Stimulated activated CD8-positive, alpha-beta memory T cell treated with anti-CD3 and anti-CD28 coated beads, Interleukin-12 subunit alpha, Interleukin-12 subunit beta, amount 100 ng/mL, for 4 hours (primary cell): ENCODE data around the gene HILPDA.

ENCODE experiments used
- DNase-seq: peaks from one replicate; pipeline ENCODE4 v3.0.0-alpha.2; 2020; ENCODE audit warnings: low read depth

Gene HILPDA, protein sequence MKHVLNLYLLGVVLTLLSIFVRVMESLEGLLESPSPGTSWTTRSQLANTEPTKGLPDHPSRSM

DNA sequence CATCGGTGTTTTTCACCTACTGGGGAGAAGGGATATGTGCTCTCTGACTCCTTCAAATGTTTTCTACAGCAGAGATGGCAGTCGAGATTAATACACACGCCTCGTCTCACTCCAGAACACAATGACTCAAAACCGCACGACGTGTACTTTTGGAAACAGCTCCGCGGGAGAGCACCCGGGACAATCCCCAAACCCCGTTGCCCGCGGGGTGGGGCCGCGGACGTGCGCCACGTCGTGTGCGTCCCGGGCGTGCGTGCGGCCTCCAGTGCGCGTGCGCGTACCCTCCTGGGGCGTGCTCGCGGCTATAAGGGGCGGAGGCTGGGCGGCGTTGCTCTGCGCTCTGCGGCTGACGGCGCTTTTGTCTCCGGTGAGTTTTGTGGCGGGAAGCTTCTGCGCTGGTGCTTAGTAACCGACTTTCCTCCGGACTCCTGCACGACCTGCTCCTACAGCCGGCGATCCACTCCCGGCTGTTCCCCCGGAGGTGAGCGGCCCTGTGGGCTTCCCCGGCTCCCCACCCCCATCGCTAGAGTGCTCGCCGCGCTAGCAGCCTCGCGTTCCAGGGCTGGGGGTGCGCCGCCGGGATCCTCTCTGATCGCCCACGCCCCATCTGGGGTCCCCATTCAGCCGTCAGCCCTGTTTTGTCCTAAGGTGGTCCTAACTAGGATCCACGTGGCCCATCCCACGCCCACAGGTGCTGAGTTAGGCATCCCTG, at the start of gene HILPDA:
TSS of gene HILPDA (plus strand) at position 336 of the 712 bp plus-strand sequence. CDS start 1,391 bp downstream, outside the sequence.
- peak; percentile 90 for DNase-seq

DNA sequence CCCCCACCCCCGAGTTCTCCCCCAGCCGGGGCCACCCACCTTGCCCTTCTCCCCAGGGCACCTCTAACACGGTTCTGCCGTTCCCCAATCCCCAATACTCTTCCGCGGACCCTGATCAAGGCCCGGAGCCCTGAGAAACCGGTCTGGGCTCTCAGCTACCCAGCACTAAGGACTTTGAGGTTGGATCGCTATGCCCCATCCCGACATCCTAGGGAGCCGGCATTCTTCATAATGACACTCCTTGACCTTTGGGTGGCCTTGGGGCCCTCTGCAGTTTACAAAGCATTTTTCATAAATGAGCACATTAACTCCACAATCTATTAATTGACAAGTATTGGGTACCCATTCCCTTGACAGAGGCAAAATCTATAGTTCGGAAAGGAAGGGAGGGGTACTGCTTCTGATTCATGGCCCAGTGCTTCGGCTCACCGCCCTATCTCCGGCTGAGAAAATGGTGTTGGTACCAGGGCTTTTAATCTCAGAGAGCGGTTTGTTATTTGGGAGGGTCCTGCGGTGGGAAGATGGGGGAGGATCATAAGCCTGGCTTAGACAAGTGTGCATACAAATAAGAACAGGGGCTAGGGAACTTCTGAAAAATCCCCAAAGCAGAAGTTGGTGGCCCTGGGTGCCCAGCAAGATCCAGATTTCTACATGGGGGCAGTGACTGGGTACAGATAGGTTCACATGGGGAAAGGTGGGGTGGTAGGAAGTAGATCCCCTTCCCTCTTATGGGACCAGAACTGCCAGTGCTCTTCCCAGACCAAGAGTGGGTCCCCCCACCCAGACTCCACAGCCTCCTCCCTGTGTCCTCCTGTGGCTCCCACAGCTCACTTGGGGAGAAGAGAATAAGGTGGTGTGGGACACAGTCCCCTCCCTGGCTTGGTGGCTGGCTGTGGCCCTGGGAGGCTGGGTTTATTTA, 49.1 kb upstream of the HILPDA start:
- DNase-seq, result no peak

DNA sequence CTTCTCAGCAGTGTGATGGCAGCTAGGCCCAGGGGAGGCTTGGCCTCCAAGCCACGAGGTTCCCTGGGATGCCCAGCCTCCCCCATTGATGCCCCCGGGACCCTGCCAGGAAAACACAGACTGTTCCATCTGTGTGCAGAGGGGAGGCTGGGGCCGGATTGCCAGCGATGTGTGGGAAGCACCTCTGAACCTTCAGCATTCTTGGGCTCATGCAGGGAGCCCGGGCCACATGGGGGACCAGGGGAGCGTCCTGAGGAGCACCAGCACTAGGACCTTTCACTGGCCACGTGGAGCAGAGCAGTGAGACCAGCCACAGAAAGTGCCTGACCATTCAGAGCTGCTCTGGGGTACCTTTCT, 48.5 kb upstream of the HILPDA start:
- DNase-seq, result no peak

DNA sequence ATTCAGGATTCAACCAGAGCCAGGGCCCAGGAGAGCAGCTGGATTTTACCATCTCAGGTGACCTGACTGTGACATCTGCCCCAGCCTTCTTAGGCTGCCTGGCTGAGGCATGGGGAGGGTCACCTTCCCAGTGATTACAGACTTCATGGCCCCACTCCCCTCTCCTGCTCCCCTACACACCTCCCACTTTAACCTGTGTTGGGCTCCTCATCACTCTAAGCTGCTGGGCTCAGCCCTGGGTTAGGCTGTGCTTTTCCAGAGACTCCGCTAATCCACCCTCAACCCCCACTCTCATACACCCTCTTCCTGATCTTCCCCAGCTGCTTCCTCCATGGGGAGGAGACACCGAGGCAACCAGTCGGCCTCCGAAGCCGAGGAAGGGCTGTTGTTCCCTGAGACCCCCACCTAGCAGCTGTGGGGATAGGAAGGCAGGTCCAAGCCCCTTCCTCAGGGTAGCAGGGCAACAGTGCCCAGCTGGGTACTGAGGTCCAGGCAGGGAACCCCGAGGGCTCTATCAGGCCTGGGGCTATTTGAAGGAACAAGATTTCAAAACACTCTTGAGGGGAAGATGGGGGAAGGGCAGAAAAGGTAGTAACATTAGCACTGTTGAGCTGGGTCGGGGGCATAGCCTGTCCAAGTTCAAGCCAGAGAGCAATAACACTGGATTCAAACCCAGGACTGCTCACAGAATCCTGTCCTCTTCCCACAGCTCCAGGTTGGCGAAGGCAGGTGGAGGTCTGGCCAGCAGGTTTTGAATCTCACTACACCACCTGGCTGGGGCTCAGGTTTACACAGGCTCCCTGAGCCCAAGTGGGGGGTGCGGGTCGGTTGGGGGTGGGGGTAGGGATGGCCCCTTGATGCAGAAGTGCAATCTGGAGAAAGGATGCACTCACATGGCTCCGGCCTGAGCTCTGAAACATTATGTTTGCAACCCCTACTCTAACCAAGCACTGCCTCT, 47.6 kb upstream of the HILPDA start:
- DNase-seq, result no peak

DNA sequence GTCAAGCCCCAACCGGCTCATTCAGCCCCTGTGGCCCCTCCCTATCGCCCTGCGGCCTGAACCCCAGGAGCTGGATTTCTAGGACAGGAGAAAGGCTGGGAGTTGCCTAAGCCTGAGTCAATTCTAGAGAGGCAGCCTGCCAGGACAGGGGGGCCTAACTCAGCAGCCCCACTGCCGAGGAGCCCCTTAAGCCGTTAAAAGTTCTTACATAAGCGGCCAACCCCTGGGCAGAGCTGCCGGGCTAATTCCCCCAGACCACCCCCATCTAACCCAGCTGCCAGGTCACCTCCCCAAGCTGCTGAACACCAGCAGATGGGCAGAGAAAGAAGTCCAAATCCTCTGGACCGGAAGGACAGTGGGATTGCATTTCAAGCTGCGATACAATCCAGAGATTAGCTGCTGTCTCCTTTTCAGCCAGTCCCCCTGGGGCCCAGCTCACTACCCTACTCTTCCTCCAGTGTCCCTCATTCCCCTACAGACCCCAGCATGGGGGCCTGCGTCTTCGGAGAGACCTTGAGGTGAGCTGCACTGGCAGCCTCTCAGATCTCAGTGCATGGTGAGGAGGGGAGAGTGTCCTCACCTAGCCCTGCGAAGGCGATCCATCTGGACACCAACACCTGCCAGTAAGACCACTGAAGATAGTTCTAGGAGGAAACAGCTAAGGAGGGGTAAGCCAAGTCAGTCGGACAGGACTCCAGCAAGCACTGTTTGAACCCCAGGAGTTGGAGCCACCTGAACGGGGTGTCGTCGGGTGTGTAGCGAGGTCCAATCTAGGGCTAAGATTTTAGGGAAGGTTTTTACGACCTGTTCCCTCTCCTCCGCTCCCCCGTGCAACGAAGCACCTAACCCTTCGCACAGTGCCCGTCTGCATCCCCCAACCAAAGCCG, 46.7 kb upstream of the HILPDA start:
- DNase-seq, result no peak

DNA sequence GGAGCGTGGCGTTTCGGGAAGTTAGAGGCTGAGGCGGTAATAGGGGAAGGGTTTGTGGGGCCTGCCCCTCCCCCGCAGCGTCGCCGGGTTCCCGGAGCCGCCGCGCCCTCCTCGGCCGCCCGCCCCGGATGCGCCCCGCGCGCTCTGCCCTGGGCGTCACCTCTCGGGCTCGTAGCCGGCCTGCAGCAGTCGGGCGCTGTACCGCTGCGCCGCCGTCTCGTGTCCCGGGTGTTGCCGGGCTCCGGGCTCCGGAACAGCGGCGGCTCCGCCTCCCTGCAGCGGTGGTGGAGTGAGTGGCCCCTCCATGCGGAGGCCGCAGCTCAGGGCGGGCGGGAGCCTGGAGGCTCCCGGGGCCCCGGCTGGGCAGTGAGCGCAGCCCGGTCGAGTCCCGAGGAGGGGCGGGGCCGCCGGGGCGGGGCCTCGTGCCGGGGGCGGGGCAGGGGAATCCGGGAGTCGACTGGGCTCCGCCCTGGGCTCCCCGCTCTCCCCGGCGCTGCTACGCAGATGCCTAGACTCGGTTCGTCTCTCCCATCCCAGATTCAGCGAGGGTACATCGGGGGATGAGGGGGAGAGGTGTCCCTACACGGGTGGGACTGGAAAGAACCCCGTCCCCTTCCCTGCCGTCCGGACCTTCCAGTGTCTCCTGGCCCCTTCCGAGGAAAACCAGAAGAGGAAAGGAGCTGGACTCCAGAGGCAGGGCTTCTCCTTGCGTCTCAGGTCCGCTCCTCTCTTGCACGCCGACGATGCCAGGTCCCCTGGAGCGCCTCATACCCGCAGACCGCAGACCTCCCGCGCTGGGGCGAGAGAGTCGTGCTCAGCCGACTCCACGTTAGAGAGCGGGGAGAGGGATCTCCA, 45.9 kb upstream of the HILPDA start, which contains the start of gene IMPDH1:
TSS of gene IMPDH1 (minus strand) at position 387 of the 855 bp plus-strand sequence. CDS start at position 306, 81 bp downstream.
- DNase-seq, result peak; percentile 78

DNA sequence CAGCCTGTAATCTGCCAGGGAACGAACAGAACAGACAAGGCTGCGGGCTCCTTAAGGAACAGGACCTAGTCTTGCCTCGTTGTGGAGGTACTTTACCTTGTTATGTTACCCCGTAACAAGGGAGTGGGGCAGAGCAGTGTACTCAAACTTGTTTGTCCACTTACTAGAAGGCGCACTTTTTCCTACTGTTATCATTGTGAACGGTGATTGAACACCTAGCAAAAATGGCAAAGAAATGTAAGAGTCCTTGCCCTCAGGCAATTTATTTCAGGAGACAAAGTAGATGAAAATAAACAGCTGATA, 45.3 kb upstream of the HILPDA start:
- DNase-seq, result no peak

DNA sequence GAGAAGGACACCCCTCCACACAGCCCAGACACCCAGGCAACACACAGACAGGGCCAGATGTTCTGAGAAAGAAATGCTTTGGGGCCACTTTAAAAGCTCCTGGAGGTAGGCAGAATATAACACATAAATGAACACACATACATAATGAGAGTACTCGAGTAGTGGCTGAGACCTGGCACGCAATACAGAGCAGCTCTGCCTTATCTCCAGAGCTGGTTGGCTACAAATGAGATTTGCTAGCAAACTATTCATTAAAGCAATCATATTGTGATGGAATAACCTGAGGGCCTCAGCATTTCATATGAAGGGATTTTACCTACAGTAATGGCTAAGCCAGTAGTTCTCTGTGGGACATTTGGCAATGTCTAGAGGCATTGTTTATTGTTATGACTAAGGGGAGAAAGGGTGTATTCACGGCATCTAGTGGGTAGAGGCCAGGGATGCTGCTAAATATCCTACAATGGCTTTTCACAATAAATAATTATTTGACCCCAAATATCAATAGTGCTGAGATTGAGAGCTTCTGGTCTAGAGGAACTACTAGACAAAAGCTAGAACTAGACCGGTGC, 40.4 kb upstream of the HILPDA start:
- no peak for DNase-seq

DNA sequence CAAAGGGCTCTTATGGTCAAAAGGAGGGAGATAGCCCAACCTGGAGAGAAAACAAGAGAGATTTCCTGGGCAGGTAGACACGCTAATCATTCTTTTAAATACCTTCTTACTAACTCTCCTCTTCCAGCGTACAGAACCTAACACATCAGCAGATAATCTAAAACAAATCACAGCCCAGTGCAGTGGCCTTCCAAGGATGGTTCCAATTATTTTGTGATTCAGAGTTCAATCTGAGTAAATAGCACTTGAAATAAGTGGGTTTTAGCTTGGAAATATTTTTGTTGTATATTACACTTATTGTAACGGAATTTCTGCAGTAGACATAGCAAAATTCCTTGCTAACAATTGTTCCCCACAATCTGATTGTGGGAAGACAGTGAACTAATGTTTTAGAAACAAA, 38.6 kb upstream of the HILPDA start:
- no peak for DNase-seq

DNA sequence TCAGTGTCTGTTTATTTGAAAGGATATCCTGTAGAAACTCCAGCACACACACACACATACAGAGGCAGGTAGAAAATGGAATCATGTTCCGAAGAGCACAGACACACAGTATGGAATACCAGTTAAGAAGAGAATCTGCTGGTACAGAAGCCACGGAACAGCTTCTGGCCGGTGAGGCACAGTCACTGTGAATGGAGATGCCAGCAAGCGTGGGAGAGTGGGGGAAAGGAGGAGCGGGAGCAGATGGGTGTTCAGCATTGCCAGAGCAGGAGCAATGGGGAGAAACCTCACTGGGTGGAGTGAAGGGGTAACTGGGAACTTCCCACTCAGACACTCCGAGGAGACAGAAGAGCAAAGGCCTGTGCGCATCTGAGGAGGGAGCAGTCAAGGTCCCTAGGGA, 36.4 kb upstream of the HILPDA start:
- no peak for DNase-seq

DNA sequence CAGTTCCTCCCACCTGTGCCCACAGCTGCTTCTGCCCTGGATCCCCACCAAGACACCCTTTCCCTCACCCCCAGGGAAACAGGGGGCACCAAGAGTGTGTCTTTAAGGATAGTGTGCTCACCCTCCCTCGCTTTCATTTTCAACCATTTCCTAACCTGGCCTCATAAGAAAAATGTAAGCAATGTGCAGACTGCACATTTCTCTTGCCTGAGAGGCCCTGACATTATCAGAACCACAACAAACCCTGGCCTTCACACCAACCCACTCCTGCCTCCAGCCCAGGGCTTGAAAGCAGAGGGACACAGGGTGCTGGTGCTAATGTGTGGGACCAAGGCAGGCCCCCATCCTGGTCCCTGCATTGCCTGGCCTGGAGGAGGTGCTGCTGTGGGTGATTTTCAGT, 34.9 kb upstream of the HILPDA start:
- no peak for DNase-seq

DNA sequence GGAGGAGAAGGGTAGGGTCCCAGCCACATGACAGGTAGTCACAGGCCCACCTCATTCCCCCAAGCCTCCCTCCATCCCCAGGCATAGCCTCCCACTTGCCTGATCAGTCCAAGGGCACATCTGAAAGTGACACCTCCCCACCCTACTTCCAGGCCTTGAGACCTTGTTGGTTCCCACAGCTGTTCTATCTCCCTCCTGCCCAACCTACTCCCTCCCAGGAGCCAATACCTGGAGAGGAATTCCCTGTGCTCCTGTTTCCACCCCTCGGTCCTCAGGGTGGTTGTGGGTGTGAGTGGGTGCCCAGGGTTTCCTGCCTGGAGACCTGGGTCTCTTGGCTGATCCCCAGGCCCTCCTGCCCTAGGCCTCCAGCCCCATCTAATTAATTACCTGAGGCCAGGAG, 34.3 kb upstream of the HILPDA start:
- DNase-seq, result no peak

DNA sequence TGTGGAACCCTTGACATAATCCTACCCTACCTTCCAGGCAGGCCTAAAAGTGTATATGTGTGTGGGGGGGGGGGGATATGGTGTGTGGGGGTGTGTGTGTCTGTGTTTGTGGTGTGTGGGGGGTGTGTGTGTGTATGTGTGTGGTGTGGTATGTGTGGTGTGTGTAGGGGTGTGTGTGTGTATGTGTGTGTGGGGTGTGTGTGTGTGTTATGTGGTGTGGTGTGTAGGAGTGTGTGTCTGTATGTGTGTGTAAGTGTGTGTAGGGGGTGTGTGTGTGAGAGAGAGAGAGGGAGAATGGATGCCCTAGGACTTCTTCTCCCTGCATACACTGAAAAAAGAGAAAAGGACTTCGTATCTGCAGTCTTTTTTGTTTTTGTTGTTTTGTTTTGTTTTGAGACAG, 33.6 kb upstream of the HILPDA start:
- no peak for DNase-seq

DNA sequence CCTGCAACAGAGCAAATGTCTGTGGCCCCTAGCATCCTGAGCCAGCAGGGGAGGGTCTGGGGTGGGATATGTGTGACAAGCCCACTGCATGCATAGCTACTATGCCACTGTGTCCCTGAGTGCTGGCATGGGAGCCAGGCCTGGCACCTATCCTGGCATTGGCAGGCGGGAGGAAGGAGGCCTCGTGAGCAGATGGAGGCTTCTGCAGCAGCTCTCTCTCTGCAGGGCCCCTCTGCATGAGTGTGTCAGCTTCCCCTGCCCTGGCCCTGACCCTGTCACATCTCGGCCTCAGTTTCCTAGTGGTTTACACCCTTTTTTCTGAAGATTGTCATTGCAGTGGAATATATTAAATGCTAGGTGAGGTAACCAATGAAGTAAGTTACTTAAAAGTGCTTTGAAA, 32.8 kb upstream of the HILPDA start:
- no peak for DNase-seq

DNA sequence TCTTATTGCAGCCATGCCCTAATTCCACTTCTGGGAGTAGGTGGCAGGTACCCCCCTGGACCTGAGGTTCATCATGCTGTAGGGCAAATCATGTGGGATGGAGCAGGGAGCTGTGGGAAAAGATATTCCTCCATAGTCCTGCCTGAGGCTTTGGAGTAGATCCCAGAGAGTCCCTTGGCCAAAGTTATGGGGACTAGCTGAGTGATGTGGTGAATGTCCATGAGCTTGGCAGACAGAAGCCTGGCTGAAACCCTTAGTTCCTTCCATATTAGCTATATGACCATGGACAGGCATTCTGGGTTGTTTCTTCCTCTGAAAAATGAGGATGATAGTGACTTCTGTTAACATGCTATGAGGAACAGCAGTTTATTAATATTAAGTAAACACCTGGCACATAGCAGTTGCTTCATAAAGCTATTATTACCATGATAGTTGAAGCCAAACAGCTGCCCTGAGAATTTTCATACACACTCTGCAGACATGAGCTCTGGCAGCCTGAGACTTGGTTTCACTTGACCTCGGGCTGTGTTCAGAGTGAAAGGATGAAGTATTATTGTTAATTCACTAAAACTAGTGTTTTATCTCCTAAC, 30.9 kb upstream of the HILPDA start:
- DNase-seq, result no peak

DNA sequence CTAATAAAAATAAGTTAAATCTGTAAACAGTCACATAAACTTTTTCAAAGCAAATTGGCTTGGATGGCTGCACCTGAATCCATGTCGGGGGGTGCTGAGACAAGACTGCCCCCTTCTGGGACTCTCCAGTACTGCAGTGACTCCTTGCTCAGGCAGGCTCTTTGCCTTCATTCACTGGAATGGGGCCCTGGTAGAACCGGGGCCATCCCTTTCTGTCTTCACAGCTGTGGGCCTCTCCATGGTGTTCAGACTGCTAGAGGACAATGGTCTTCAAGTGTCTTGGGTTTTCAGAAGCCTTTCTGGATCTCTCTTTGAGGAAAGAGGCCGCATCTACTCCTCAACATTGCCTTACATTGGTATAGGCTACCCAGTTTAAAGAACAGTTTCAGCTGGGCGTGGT, 29.8 kb upstream of the HILPDA start:
- DNase-seq, result peak; percentile 33

DNA sequence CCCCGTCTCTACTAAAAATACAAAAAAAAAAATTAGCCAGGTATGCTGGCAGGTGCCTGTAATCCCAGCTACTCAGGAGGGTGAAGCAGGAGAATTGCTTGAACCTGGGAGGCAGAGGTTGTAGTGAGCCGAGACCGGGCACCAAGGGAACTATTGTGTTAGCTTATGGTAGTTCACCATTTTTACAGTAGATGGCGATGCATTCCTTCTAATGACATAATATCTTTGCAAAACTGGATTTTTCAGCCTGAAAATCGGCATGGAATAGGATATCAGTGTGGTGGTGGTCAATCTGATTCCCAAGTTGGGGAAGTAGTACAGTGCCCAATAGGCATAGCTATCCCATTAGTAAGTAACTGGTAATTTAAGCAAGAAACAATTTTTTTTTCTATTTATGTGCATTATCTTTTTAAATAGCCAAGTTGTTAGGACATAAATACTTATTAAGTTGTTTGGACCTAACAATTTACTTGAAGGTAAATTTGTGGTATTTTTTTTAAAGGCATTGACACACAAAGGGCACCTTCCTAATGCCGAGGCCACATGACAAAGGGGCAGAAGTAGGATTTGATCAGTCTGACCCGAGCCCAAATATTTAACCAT, 28.3 kb upstream of the HILPDA start:
- no peak for DNase-seq

DNA sequence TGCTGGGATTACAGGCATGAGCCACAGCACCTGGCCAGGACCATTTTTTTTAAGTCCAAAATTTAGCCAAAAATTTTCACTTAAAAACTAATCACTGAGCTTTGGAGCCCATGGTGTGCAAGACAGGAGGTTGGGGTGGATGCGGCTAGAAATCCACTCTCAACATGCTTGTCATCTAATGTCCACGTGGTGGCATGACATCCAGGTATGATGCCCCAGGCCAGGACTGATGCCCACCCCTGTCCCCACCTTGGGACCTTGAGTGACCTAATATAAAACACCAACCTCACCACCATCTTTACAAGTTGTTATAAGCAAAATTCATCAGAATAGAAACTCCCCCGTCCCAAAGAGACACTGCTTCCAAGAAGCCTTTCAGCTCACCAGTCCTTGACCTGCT, 25.5 kb upstream of the HILPDA start:
- DNase-seq, result no peak

DNA sequence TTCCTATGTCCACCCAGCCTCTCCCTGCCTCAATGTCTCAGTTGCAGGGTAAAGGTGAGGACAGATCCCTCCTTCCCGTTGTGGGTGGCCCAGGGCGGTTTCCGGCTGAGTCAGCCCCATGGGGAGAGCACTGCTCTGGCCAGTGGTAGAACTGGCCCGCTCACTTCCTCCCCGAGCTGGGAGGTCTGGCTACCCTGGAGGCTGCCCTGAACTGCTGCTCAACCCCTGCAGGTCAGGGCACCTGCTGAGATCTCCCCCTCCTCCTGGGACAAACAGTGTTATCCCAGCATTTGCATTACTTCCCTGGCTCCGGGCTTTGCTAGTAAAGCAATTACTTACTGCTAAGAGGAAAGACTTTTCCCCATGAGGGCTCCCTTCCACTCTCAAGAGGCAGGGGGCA, 24.5 kb upstream of the HILPDA start:
- no peak for DNase-seq
